ENCODE results near the gene ZNF469. TPM values are rescaled to one million over a fixed set of nuclear protein-coding genes. Genes with fewer than 3 reads are reported as not detected.

ZNF469 gene
- polyA plus RNA-seq, 3 donors = 0.02 to 0.16 (median 0.10) TPM

DNA sequence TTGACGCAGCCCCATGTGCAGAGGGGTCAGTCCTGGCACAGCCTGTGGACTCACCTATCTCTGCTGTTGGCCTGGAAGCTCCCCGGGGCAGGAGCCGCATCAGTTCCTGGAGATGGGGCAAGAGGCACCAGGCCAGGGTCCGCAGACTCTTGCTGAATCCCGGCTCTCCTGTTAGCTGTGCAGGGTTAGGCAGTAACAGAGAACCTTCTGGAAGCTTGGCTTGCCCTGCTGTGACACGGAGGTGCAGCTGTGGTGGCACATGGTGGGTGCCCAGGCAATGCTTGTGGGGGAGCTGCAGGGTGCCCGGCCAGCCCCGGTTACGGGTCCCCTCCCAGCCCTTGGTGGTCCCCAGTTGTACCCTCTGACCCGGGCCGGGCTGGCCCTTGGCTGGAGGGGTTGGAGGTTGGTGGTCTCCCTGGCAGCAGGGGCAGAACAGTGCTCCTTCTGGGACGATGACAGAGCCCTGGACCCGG lies 26.0 kb upstream of the ZNF469 start:
- no peaks in the 10 kb centered on the region for H3K9me3 Mint-ChIP-seq
- peaks cover 0 to 9% (median 7%) of the 10 kb centered on the region in 3 donors for H3K27me3 Mint-ChIP-seq (ENCODE audit: low read depth in 3 of 3)
- WGBS (ENCODE audit: insufficient coverage) = 90% methylated on average over 13 of the region's 13 CpGs
- TF ChIP-seq, protein P1, sequence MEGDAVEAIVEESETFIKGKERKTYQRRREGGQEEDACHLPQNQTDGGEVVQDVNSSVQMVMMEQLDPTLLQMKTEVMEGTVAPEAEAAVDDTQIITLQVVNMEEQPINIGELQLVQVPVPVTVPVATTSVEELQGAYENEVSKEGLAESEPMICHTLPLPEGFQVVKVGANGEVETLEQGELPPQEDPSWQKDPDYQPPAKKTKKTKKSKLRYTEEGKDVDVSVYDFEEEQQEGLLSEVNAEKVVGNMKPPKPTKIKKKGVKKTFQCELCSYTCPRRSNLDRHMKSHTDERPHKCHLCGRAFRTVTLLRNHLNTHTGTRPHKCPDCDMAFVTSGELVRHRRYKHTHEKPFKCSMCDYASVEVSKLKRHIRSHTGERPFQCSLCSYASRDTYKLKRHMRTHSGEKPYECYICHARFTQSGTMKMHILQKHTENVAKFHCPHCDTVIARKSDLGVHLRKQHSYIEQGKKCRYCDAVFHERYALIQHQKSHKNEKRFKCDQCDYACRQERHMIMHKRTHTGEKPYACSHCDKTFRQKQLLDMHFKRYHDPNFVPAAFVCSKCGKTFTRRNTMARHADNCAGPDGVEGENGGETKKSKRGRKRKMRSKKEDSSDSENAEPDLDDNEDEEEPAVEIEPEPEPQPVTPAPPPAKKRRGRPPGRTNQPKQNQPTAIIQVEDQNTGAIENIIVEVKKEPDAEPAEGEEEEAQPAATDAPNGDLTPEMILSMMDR (IDR thresholded peaks at IDR 0.05) = no peak
- no peak overlapping the region for H3K9ac ChIP-seq (ENCODE audit: insufficient read depth, low read length, poor library complexity, severe bottlenecking)
- no peak overlapping the region for H3K4me2 ChIP-seq (replicated peaks; ENCODE audit: extremely low read depth, low read length, poor library complexity, severe bottlenecking)
- H3K27ac ChIP-seq (ENCODE audit: low read depth in 1 of 2, low read length in 2 of 2) = no peak overlapping the region
- no peak overlapping the region for H2AFZ ChIP-seq (ENCODE audit: insufficient read depth, low read depth, low read length, poor library complexity, severe bottlenecking)
- no peak overlapping the region for H3K27ac Mint-ChIP-seq
- no peak for DNase-seq
- H3K36me3 ChIP-seq (replicated peaks in 1 of 2; ENCODE audit: control insufficient read depth in 1 of 2, insufficient read depth in 2 of 2, low read length in 2 of 2) = no peaks in the 10 kb centered on the region
- no peaks in the 10 kb centered on the region for H3K36me3 Mint-ChIP-seq
- H3K4me1 Mint-ChIP-seq = no peaks in the 10 kb centered on the region
- no peaks in the 10 kb centered on the region for H4K20me1 ChIP-seq (ENCODE audit: insufficient read depth, low read length)
- intact Hi-C loops (cut with micrococcal nuclease) = no loop called here
- H3K4me3 Mint-ChIP-seq = no peak overlapping the region
- H3K79me2 ChIP-seq (ENCODE audit: insufficient read depth, low read length) = no peaks in the 10 kb centered on the region
- no peak overlapping the region for H3K4me3 ChIP-seq (replicated peaks in 1 of 3; ENCODE audit: low read depth in 2 of 3, low read length in 3 of 3)
- H3K4me1 ChIP-seq (ENCODE audit: control insufficient read depth in 1 of 2, insufficient read depth in 2 of 2, low read length in 2 of 2) = no peaks in the 10 kb centered on the region
- no peaks in the 10 kb centered on the region for H3K27me3 ChIP-seq (ENCODE audit: control insufficient read depth in 2 of 2, insufficient read depth in 2 of 2, low read length in 2 of 2)
- no peaks in the 10 kb centered on the region for H3K9me3 ChIP-seq (replicated peaks in 1 of 2; ENCODE audit: control insufficient read depth in 1 of 2, insufficient read depth in 1 of 2, low read length in 2 of 2)

DNA sequence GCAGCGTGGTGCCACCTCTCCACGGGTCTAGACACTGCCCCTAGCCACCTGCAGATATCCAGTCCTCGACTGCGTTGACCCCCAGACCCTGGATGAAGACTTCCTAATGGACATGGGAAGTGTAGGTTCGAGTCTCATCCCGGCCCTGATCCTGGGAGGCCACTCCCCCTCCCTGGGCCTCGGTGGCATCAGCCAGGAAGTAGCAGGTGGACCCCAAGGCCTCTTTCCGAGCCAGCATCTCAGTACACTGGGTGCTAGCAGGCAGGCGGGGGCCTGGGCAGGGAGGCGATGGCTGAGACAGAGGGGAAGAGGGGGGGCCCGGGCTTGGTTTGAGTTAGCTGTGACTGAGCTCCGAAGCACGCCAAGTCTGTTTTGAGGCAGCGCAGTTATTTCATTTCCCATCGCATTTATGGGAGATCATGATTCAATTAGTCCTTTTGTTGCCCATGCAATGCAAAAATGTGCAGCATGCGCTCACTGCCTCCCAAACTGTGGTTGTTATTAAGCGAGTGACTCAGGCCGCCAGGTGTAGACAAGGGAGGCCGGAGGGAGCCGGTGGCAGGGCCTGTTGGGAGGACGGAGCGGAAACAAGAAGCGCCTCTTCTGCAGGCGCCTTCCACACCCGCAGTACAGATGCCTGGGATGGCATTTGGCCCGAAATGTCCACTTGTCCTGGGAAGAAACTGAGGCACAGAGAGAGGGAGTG lies 25.3 kb upstream of the ZNF469 start:
- TF ChIP-seq, protein P1 (IDR thresholded peaks at IDR 0.05) = no peak
- no peaks in the 10 kb centered on the region for H3K36me3 Mint-ChIP-seq
- no peak overlapping the region for H3K27ac ChIP-seq (ENCODE audit: low read depth in 1 of 2, low read length in 2 of 2)
- H3K27ac Mint-ChIP-seq = no peak overlapping the region
- H3K4me1 Mint-ChIP-seq = no peaks in the 10 kb centered on the region
- H3K27me3 ChIP-seq (ENCODE audit: control insufficient read depth in 2 of 2, insufficient read depth in 2 of 2, low read length in 2 of 2) = no peaks in the 10 kb centered on the region
- no peak overlapping the region for H3K4me3 ChIP-seq (replicated peaks in 1 of 3; ENCODE audit: low read depth in 2 of 3, low read length in 3 of 3)
- H3K79me2 ChIP-seq (ENCODE audit: insufficient read depth, low read length) = no peaks in the 10 kb centered on the region
- peaks cover 0 to 4% (median 0%) of the 10 kb centered on the region in 7 donors for H3K9me3 Mint-ChIP-seq
- no peak overlapping the region for H2AFZ ChIP-seq (ENCODE audit: insufficient read depth, low read depth, low read length, poor library complexity, severe bottlenecking)
- H3K36me3 ChIP-seq (replicated peaks in 1 of 2; ENCODE audit: control insufficient read depth in 1 of 2, insufficient read depth in 2 of 2, low read length in 2 of 2) = no peaks in the 10 kb centered on the region
- no peak overlapping the region for H3K9ac ChIP-seq (ENCODE audit: insufficient read depth, low read length, poor library complexity, severe bottlenecking)
- no peak overlapping the region for H3K4me3 Mint-ChIP-seq
- intact Hi-C loops (cut with micrococcal nuclease) = no loop called here
- peaks cover 0 to 8% (median 4%) of the 10 kb centered on the region in 3 donors for H3K27me3 Mint-ChIP-seq (ENCODE audit: low read depth in 3 of 3)
- H3K4me1 ChIP-seq (ENCODE audit: control insufficient read depth in 1 of 2, insufficient read depth in 2 of 2, low read length in 2 of 2) = no peaks in the 10 kb centered on the region
- WGBS (ENCODE audit: insufficient coverage) = 94% methylated on average over 23 of the region's 26 CpGs
- H3K9me3 ChIP-seq (replicated peaks in 1 of 2; ENCODE audit: control insufficient read depth in 1 of 2, insufficient read depth in 1 of 2, low read length in 2 of 2) = no peaks in the 10 kb centered on the region
- DNase-seq = no peak
- H3K4me2 ChIP-seq (replicated peaks; ENCODE audit: extremely low read depth, low read length, poor library complexity, severe bottlenecking) = no peak overlapping the region
- H4K20me1 ChIP-seq (ENCODE audit: insufficient read depth, low read length) = no peaks in the 10 kb centered on the region

All from CD14-positive monocyte (primary cell).